ENCODE measurements around the gene PDE10A.

The PDE10A gene

DNA sequence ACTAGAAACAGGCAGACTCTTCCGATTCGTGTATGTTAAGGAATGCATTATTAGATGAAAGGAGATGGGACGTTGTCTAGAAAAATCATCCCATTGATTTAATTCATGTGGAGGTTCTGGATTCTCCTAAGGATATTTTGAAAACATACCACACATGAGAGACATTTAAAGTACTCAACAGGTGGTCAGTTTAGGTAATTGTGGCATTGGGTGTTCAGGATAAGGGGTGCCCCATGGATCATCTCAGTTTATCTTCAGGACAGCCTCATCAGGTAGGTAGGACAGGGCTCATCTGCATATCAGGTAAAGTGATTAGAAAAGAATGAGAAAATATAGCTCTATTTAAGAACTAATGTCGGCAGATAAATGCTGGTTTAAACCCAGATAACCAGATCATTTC, 15.9 kb upstream of the PDE10A start:
- TF ChIP-seq, protein P1, sequence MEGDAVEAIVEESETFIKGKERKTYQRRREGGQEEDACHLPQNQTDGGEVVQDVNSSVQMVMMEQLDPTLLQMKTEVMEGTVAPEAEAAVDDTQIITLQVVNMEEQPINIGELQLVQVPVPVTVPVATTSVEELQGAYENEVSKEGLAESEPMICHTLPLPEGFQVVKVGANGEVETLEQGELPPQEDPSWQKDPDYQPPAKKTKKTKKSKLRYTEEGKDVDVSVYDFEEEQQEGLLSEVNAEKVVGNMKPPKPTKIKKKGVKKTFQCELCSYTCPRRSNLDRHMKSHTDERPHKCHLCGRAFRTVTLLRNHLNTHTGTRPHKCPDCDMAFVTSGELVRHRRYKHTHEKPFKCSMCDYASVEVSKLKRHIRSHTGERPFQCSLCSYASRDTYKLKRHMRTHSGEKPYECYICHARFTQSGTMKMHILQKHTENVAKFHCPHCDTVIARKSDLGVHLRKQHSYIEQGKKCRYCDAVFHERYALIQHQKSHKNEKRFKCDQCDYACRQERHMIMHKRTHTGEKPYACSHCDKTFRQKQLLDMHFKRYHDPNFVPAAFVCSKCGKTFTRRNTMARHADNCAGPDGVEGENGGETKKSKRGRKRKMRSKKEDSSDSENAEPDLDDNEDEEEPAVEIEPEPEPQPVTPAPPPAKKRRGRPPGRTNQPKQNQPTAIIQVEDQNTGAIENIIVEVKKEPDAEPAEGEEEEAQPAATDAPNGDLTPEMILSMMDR (IDR thresholded peaks at IDR 0.05; ENCODE audit: low read length, missing control alignments), result no peak

DNA sequence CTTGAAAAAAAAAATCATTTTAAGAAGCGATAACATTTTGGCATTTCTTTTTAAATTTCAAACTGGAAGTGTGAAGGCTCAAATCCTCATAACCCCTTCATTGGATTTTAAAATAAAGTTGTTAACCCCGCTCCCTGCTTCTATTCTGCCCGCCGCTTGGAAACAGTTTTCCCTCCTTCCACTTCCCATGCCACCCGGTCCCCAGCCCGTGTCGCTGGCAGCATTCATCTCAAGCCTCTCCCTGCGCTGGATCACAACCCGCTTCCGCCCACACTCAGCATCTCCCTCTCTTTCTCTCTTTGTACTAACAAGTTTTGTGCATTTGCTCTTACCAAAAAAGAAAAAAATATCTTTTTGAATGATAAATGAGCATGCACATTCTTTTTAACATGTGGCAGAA, 15.4 kb upstream of the PDE10A start:
- no peak overlapping the region for H3K4me3 ChIP-seq (replicated peaks; ENCODE audit: low read depth, low read length)
- no peak for DNase-seq (ENCODE audit: low read depth)
- TF ChIP-seq, protein P1 (IDR thresholded peaks at IDR 0.05; ENCODE audit: low read length, missing control alignments), result no peak

More for the DNA sequence above, 15.9 kb upstream of the PDE10A start:
- DNase-seq (ENCODE audit: low read depth), result no peak
- no peak overlapping the region for H3K4me3 ChIP-seq (replicated peaks; ENCODE audit: low read depth, low read length)

DNA sequence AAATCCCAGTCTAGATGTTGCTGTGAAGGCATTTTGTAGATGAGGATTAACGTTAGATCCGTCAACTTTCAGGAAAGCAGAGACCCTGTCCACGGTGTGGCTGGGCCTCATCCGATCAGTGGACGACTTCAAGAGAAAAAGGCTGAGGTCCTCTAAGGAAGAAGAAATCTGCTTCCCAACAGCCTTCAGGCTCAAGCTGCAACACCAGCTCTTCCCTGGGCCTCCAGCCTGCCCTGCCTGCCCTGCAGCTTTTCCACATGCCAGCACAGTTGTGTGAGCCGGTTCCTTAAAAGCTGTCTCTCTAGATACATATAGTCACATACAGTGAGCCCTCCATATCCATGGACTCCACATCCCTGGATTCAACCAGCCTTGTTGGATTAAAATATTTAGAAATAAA, 14.1 kb upstream of the PDE10A start:
- TF ChIP-seq, protein P1 (IDR thresholded peaks at IDR 0.05; ENCODE audit: low read length, missing control alignments), result no peak
- no peak for DNase-seq (ENCODE audit: low read depth)
- no peak overlapping the region for H3K4me3 ChIP-seq (replicated peaks; ENCODE audit: low read depth, low read length)

DNA sequence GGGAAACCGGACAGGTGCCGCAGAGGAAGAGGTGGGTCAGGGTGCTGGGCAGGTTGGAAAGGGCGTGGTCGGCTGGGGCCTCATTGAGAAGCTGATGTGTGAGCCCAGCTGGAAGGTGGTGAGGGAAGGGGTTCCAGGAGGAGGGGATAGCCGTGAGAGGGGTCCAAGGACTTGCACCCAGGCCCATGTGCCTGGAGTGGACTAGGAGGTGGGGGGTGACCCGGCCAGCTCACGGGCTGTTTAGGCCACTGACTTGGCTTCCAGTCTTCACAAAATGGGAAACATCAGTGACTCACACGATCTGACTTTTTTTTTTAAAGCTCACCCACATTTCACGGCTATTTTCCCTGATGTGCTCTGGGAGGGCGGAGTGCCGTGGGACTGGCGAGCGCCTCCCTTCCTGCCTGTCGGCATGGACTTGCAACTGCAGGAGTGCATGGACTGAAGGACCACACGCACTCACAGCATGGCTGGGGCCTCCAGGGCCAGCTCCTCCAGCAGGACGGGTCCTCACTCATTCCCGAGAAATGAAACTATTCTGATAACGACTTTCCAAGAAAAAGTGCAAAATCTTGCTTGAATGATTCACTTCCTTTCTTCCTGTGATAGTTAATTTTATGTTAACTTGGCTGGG, 13.5 kb upstream of the PDE10A start:
- TF ChIP-seq, protein P1 (IDR thresholded peaks at IDR 0.05; ENCODE audit: low read length, missing control alignments), result peak; percentile 65
- H3K4me3 ChIP-seq (replicated peaks; ENCODE audit: low read depth, low read length), result no peak overlapping the region
- DNase-seq (ENCODE audit: low read depth), result peak; percentile 93

DNA sequence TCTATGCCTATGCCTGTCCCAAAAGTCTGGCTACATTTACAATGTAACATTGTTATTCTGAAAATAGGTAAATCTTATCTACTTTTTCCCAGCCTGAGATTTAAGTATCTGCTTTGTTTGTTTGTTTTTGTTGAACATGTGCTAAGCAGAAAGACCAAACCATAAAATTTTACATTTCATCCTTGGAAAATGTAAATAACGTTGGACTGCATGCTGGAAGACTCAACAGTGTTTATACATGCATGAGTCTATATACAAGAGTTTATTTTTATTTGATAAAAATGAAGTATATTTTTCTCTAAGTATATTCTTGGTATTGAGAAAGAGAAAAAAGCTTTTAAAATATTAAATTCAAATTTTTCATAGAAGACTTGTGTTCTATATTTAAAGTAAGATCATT, 12.1 kb upstream of the PDE10A start:
- TF ChIP-seq, protein P1 (IDR thresholded peaks at IDR 0.05; ENCODE audit: low read length, missing control alignments), result no peak
- H3K4me3 ChIP-seq (replicated peaks; ENCODE audit: low read depth, low read length), result no peak overlapping the region
- DNase-seq (ENCODE audit: low read depth), result no peak

DNA sequence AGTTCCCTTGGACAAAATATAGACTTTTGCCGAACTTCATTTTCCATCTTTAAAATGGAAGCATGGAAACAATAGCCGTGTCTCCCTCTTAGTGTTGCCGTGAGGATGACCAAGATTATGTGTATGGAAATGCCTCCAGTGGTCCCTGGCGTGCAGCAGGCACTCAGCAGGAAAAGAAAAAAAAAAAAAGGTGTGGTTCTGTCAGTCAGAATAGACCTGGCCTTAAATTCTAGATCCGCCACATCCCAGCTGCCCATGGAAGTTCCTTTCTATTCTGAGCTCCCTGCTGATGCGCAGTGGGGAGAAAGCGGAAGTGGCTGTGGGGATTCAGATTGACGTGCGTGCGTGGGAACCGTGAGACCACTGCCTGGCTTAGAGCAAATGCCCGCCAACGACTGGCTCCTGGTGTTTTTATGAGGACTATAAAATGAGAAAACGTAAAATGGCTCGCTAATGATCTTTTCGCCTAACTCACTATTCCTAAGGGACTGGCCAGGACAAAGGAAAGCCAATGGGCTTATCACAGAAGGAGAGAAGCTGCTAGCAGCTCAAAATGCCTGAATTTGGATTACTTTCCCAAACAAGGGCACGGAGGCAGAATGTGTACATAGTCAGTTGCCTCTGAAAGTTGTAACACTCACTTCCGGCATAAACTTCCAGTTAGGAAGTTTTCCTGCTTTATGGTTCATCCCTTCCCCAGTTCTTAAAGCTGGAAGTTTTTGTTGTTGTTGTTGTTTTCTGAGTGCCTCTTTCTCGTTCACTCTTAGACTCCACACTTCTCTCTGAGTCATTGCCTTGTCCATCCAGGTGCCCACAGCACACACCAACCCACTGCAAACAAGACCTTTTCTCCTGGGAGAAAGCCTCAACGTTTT, 11.4 kb upstream of the PDE10A start:
- no peak overlapping the region for H3K4me3 ChIP-seq (replicated peaks; ENCODE audit: low read depth, low read length)
- TF ChIP-seq, protein P1 (IDR thresholded peaks at IDR 0.05; ENCODE audit: low read length, missing control alignments), result no peak
- DNase-seq (ENCODE audit: low read depth), result no peak

Data from fibroblast of pulmonary artery (primary cell).